Activated CD8-positive, alpha-beta memory T cell treated with anti-CD3 and anti-CD28 coated beads, Interleukin-2, amount 10 ng/mL, durations not matched to agents 7 days and 5 days (primary cell): Measurements from ENCODE around the gene ANTXR1. TPM values are rescaled to one million over a fixed set of nuclear protein-coding genes. Genes with fewer than 3 reads are reported as not detected.

ENCODE experiments used
- ATAC-seq: fragments of 150-1000 bp; cut with Tn5 transposase; one replicate; pipeline ENCODE4 v1.10.0; 2021; ENCODE audit warnings: moderate library complexity
- CTCF ChIA-PET: fragments of 350-600 bp; sonication (Branson Sonifier 250); formaldehyde crosslinking; loops from one replicate; lab custom pipeline; 2021; ENCODE audit warnings: antibody characterized with exemption; lab: Charles Lee
- DNase-seq: peaks from one replicate; pipeline ENCODE4 v3.0.0-alpha.2; 2020
- H3K27ac Mint-ChIP-seq: one replicate; pipeline ENCODE4 v1.8.0; 2021; ENCODE audit warnings: mild to moderate bottlenecking, mixed read lengths
- H3K27me3 Mint-ChIP-seq: one replicate; pipeline ENCODE4 v1.8.0; 2021; ENCODE audit warnings: mixed read lengths
- H3K36me3 Mint-ChIP-seq: one replicate; pipeline ENCODE4 v1.8.0; 2021; ENCODE audit warnings: mild to moderate bottlenecking, mixed read lengths
- H3K4me1 Mint-ChIP-seq: one replicate; pipeline ENCODE4 v1.8.0; 2021; ENCODE audit warnings: mixed read lengths
- H3K4me3 Mint-ChIP-seq: one replicate; pipeline ENCODE4 v1.8.0; 2021; ENCODE audit warnings: mild to moderate bottlenecking, moderate library complexity, mixed read lengths
- H3K9me3 Mint-ChIP-seq: one replicate; pipeline ENCODE4 v1.8.0; 2022; ENCODE audit warnings: low read depth, mixed read lengths
- total RNA-seq, 2 experiments: library from RNA; stranded (reverse); gene quantifications; one replicate each; pipeline ENCODE4 v1.2.3, GENCODE V29; 2021

ANTXR1 gene
- total RNA-seq, 2 experiments from 2014 or later, result 0.23 TPM; not detected in 1

DNA sequence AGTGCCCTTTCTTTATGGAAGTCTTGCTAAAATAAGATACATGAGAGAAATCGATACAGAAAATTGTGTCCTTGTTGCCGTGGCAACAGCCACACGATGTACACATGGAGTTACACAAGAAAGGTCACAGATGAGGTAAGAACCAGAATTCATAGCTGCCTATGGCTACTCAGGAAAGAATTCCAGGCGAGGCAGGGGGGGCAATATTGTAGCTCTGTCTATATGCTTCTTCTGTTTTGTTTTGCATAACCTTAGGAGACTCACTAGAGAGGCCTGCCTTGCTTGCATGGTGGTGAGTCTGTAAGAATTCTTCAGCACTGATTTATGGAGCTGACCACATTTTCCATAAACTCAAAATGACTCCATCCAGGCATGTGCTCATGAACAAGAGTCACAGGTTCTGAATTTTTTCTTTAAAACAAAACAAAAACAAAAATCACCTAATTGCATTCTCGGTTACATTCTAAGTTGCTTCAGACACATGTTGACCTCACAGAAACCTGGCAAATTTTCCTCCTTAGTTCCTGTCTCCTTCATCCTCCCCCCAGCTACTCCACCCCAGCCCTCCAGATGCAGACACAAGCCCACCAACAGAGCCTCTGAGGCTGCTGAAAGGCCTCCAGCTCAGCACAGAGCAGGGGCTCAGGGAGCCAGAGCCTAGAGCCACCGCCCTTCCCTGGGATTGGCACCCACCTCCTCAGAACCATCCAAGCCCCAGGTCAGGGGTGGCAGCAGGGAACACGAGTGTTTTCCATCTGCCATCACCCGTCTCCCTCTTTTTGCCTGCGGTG, 183.5 kb downstream of the ANTXR1 start:
- CTCF ChIA-PET, result no interaction called here
- Mint-ChIP-seq H3K27ac (no peak overlapping the region), H3K4me1 (no peaks in the 10 kb centered on the region), H3K9me3 (no peaks in the 10 kb centered on the region), H3K4me3 (no peak overlapping the region), H3K36me3 (no peaks in the 10 kb centered on the region), H3K27me3 (peaks cover 39% of the 10 kb centered on the region)
- ATAC-seq (no peak), DNase-seq (no peak)

DNA sequence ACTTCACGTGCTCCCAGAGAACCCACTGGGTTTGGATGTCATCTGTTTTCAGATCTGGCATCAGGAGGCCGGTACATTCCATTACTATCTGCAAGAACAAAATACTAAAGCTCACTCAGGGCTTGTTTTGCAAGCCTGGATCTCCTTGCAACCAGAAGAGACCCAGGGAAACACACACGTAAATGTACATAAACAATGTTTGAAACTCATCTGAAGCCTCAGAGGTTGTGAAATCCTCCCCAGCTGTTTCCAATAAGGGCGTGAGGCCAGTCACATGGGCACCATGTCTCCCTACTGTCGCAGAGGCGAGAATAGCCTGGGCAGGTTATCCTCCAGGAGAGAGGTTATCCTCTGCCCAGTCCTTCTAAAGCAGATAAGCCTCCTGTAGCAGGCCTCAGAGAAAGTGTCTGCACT, 187.1 kb downstream of the ANTXR1 start:
- Mint-ChIP-seq H3K36me3 (no peaks in the 10 kb centered on the region), H3K4me1 (no peaks in the 10 kb centered on the region), H3K4me3 (no peak overlapping the region), H3K27me3 (peaks cover 27% of the 10 kb centered on the region), H3K27ac (no peak overlapping the region), H3K9me3 (no peaks in the 10 kb centered on the region)
- ATAC-seq (no peak), DNase-seq (no peak)
- CTCF ChIA-PET, result no interaction called here

DNA sequence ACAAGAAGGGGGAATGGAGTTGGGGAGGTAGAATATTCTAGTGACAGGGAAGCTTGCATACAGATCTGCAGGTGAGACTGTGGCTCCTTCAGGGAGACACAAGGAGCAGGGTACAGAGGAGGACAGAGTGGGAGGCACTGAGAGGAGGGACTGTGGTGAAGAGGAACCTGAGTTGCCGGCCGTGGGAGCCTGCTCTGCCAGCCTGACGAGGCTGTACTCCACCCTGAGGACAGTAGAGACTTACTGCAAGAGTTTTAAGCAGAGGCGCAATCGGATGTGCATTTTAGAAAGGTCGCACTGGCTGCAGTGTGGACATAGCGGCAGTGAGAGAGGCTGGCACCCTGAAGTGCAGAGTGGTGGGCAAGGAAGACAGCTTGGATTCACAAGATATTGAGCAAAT, 188.3 kb downstream of the ANTXR1 start:
- no peaks in the 10 kb centered on the region for H3K4me1 Mint-ChIP-seq
- CTCF ChIA-PET, result no interaction called here
- DNase-seq (no peak), ATAC-seq (no peak)
- peaks cover 18% of the 10 kb centered on the region for H3K27me3 Mint-ChIP-seq
- no peaks in the 10 kb centered on the region for H3K9me3 Mint-ChIP-seq
- H3K4me3 Mint-ChIP-seq, result no peak overlapping the region
- H3K27ac Mint-ChIP-seq, result no peak overlapping the region
- H3K36me3 Mint-ChIP-seq, result no peaks in the 10 kb centered on the region

DNA sequence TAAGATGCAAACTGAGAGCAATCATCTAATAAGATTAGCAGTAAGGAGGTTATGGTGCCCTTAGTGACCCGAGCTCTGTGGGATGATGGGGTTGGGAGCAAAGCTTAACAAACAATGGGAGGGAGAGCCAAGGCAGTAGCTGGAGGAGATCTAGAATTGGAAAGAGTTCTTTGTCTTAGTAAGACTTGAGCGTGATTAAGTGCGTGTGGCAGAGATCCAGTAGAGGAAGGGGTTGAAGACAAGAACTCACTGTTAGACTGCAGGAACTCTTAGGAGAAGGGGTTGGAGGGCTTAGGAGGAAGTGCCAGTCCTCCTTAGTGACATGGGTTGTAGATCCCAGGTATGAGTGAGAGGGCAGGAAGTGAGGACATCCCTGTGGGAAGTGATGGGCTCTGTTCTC, 189.3 kb downstream of the ANTXR1 start:
- Mint-ChIP-seq H3K4me1 (no peaks in the 10 kb centered on the region), H3K4me3 (no peak overlapping the region), H3K36me3 (no peaks in the 10 kb centered on the region), H3K9me3 (no peaks in the 10 kb centered on the region), H3K27me3 (peaks cover 17% of the 10 kb centered on the region), H3K27ac (no peak overlapping the region)
- DNase-seq (no peak), ATAC-seq (no peak)
- CTCF ChIA-PET, result no interaction called here

DNA sequence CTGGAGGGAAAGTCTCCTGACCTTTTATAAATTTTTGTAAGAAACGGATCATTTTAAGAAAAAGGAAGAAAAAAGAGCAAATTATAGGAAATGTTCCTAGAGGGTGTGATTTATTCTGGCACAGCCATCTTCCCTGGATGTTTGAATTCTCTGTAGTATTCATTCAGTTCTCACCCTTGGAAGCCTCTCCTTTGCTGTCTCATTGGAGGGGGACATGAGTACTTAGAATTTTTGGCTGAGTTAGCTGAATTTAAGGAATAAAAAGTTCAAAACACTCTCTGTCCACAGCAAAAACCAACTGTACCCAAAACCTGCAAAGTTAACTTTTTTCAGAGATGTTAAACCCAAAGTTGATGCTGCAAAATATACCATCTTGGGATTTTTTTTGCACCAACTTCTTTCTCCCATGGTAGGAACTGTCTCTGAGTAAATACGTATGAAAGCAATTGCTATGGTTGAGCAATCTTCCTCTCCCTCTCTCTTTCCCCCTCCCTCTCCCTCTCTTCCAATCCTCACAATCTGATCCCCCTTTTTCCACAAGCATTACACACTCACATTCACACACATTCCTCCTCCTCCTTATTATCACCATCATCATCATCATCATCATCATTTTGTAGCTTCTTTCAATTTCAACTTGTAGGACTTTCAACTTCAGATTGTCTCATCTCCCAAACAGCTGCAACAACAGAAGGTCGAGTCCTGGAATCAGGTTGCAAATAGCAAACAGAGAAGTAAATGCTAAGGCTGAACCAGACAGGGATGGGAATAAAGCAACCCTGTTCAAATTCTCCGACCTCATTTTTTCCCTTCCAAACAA, 190.4 kb downstream of the ANTXR1 start:
- CTCF ChIA-PET, result no interaction called here
- H3K36me3 Mint-ChIP-seq, result no peaks in the 10 kb centered on the region
- no peak overlapping the region for H3K27ac Mint-ChIP-seq
- H3K27me3 Mint-ChIP-seq, result peaks cover 20% of the 10 kb centered on the region
- no peaks in the 10 kb centered on the region for H3K4me1 Mint-ChIP-seq
- ATAC-seq, result no peak
- no peaks in the 10 kb centered on the region for H3K9me3 Mint-ChIP-seq
- no peak overlapping the region for H3K4me3 Mint-ChIP-seq
- no peak for DNase-seq

DNA sequence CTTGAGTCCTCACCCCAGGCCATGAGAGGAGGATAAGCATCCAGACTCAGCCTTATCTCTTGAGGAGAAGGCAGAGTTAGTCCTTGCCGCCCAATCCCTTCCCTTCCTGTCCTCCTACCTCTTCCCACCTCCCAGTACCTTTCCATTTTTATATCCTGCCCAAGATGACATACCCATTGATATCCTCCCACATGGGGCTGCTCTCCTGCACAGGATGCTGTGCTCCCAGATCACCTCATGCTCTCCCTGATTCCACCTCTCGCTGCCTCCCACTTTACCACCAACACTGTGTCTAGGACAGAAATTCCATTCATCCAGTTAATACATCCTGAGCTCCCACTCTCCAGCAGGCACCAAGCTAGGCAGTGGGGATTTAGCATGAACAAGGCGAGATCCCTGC, 191.7 kb downstream of the ANTXR1 start:
- ATAC-seq (no peak), DNase-seq (no peak)
- H3K27me3 Mint-ChIP-seq, result peaks cover 19% of the 10 kb centered on the region
- H3K4me3 Mint-ChIP-seq, result no peak overlapping the region
- no peaks in the 10 kb centered on the region for H3K36me3 Mint-ChIP-seq
- CTCF ChIA-PET, result no interaction called here
- no peaks in the 10 kb centered on the region for H3K9me3 Mint-ChIP-seq
- H3K4me1 Mint-ChIP-seq, result no peaks in the 10 kb centered on the region
- no peak overlapping the region for H3K27ac Mint-ChIP-seq

DNA sequence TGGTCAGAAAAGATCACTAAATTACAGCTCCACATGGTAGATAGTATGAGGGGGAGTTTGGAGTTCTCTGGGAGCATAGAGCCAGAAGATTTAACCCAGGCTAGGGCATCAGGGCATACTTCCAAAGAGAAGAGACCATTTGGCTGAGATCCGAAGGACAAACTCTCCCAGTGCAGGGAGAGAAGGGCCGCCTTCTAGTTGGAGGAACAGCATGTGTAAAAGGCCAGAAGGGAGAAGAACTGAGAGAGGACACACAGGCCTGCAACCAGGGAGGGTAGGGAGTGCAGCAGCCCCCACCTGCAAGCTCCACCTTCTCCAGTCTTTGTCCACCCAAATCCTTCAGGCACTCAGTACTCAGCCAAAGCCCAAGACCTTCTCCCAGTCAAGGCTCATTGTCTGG, 192.1 kb downstream of the ANTXR1 start:
- ATAC-seq, result no peak
- H3K27me3 Mint-ChIP-seq, result peaks cover 19% of the 10 kb centered on the region
- H3K27ac Mint-ChIP-seq, result no peak overlapping the region
- CTCF ChIA-PET, result interaction anchor here (1.6 kb wide), 1 partner anchor 21 kb away, joined by 3 read pairs; no protein-coding TSS in a partner anchor
- no peaks in the 10 kb centered on the region for H3K9me3 Mint-ChIP-seq
- H3K4me3 Mint-ChIP-seq, result no peak overlapping the region
- no peaks in the 10 kb centered on the region for H3K4me1 Mint-ChIP-seq
- no peaks in the 10 kb centered on the region for H3K36me3 Mint-ChIP-seq
- no peak for DNase-seq

DNA sequence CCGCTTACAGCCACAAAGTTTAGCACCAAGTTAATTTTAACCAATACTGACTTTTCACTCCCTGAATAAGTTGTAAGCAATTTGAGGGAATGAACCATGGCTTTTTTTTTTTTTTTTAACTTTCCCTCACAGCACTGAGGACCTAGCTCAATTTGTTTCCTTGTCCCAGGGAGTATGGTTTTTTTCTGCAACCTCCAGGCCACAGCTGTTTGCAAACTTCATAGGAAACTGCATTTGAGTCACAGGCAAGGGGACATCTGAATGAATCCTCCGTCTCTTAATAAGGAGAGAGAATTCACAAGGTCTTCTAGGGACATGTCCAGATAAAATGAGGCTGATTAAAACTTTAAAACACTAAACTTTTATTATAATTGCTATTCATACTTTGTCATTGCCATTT, 192.5 kb downstream of the ANTXR1 start:
- Mint-ChIP-seq H3K27ac (no peak overlapping the region), H3K9me3 (no peaks in the 10 kb centered on the region)

DNA sequence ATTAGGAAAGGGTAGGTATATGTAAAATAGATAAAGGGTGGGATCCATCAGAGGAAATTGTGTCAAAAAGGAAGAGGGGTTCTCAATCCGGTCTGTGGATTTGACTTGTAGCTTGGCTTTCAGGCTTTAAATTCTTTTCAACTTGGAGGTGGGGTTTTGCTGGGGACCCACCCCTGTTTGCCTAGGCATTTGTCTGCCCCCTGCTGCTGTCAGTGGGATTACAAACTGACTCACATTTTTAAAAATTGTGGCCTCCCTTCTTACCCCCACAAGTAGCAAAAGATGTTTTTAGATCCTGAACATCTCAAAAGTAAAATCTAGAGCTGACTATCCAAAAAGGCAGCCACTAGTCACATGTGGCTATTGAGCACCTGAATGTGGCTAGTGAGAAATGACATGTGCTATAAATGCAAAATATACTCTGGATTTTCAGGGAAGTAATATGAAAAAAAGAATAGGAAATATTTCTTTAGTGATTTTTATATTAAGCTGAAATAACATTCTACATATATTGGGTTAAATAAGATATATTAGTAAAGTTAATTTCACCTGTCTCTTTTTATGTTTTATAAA, 195.1 kb downstream of the ANTXR1 start:
- DNase-seq, result no peak
- H3K27ac Mint-ChIP-seq, result no peak overlapping the region
- H3K4me3 Mint-ChIP-seq, result no peak overlapping the region
- H3K4me1 Mint-ChIP-seq, result no peaks in the 10 kb centered on the region
- H3K9me3 Mint-ChIP-seq, result no peaks in the 10 kb centered on the region
- CTCF ChIA-PET, result no interaction called here
- no peaks in the 10 kb centered on the region for H3K36me3 Mint-ChIP-seq
- peaks cover 19% of the 10 kb centered on the region for H3K27me3 Mint-ChIP-seq
- no peak for ATAC-seq

More for the DNA sequence above, 192.5 kb downstream of the ANTXR1 start:
- CTCF ChIA-PET, result interaction anchor here (1.6 kb wide), 1 partner anchor 21 kb away, joined by 3 read pairs; no protein-coding TSS in a partner anchor
- ATAC-seq (no peak), DNase-seq (no peak)
- Mint-ChIP-seq H3K4me3 (no peak overlapping the region), H3K27me3 (peaks cover 19% of the 10 kb centered on the region), H3K36me3 (no peaks in the 10 kb centered on the region), H3K4me1 (no peaks in the 10 kb centered on the region)

DNA sequence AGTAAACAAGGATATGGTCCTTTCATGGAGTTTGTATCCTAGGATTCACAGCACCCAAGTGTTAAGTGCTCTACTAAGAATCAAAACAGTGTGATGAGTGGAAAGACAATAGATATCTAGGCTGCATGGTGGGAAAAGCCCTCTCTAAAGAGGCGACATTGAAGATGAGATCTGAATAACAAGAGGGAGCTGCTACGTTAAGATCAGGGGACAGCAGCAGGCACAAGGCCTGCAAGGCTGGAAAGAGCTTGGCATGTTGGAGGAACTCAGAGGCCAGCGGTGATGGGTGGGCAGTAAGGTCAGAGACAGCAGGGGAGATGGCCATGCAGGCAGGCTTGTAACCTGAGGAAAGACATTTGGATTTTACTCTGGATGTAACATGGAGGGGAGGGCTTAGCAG, 196.5 kb downstream of the ANTXR1 start:
- CTCF ChIA-PET, result no interaction called here
- no peaks in the 10 kb centered on the region for H3K4me1 Mint-ChIP-seq
- H3K4me3 Mint-ChIP-seq, result no peak overlapping the region
- H3K27me3 Mint-ChIP-seq, result peaks cover 18% of the 10 kb centered on the region
- H3K36me3 Mint-ChIP-seq, result no peaks in the 10 kb centered on the region
- DNase-seq (no peak), ATAC-seq (no peak)
- no peaks in the 10 kb centered on the region for H3K9me3 Mint-ChIP-seq
- no peak overlapping the region for H3K27ac Mint-ChIP-seq

DNA sequence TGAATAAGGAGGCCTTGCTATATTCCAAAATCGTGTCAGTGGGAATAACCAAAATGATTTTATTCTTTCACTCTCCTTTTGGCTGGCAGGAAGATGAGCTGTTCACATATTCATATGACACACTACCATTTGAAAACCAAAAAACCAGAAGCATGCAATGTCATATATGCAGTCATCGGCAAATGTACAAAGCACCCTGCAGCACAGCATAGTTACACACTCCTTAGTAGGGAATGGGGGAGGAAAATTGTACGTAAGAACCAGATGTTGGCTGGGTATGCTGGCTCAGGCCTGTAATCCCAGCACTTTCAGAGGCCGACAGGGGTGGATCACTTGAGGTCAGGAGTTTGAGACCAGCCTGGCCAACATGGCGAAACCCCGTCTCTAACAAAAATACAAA, 197.4 kb downstream of the ANTXR1 start:
- Mint-ChIP-seq H3K4me3 (no peak overlapping the region), H3K9me3 (no peaks in the 10 kb centered on the region), H3K27me3 (peaks cover 17% of the 10 kb centered on the region), H3K36me3 (no peaks in the 10 kb centered on the region), H3K27ac (no peak overlapping the region), H3K4me1 (no peaks in the 10 kb centered on the region)
- CTCF ChIA-PET, result no interaction called here
- no peak for ATAC-seq
- DNase-seq, result no peak

DNA sequence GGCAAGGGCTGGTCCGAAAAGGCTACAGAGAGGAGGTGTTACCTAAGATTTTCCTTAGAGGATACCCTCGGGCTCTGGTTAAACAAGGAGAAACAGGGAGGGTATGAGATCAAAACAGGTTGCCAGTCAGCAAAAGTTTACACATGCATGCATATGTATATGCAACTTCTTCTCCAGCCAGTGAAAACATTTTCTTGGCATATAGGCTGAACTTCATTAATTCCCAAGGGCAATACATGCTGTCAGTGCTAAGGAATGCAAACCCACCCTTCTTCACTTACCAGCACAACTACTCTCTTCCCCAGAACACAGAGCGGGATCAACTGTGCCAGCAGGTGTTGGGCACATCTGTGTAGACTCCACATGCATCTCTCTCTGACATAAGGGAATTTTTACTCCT, 198.1 kb downstream of the ANTXR1 start:
- Mint-ChIP-seq H3K9me3 (no peaks in the 10 kb centered on the region), H3K4me3 (no peak overlapping the region), H3K36me3 (no peaks in the 10 kb centered on the region), H3K27me3 (peaks cover 21% of the 10 kb centered on the region), H3K27ac (no peak overlapping the region), H3K4me1 (no peaks in the 10 kb centered on the region)
- CTCF ChIA-PET, result no interaction called here
- DNase-seq, result no peak
- no peak for ATAC-seq

DNA sequence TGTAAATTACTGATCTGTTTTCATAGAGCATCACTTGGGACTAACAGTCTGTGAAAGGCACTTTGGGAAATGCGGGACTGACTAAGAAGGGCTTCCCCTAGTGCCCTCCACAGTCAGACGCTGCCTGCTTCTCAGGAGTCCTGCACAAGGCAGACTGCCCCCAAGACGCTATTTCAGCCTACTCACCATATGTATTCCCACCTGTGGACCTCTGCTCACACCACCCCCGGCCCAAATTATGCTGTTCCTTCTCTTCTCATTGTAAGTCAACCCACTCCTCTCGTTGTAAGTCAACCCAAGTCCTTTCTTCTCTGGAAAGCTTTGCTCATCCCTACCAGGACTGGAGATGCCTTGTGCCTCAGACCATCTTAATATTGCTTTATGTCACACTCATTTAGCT, 198.7 kb downstream of the ANTXR1 start:
- CTCF ChIA-PET, result no interaction called here
- Mint-ChIP-seq H3K27ac (no peak overlapping the region), H3K4me3 (no peak overlapping the region), H3K27me3 (peaks cover 23% of the 10 kb centered on the region), H3K4me1 (no peaks in the 10 kb centered on the region), H3K36me3 (no peaks in the 10 kb centered on the region), H3K9me3 (no peaks in the 10 kb centered on the region)
- ATAC-seq (no peak), DNase-seq (no peak)
